ENCODE measurements around the gene NRIP1. TPM values are rescaled to one million over a fixed set of nuclear protein-coding genes. Genes with fewer than 3 reads are reported as not detected.

The NRIP1 gene
- total RNA-seq, 4 donors from 2014 or later, result 15.9 to 21.6 (median 16.9) TPM

GRCh38 chr21:15065392-15066122, 757 bp upstream of the NRIP1 start:
- H3K4me3 ChIP-seq (ENCODE audit: low read depth, poor library complexity, severe bottlenecking), result peak overlapping the region; percentile 64
- TF ChIP-seq CTCF (IDR thresholded peaks at IDR 0.05) (no peak), POLR2A (IDR thresholded peaks at IDR 0.05) (no peak)
- intact Hi-C loops (cut with DNase I; ENCODE audit: low total_unique reads), result no loop called here
- WGBS, 2 donors, result 0% methylated on average over 35 to 38 of the region's 38 CpGs
- peak; percentile 78 to 95 for DNase-seq (ENCODE audit: low spot score in 2 of 2)

- no peak for TF ChIP-seq POLR2A (IDR thresholded peaks at IDR 0.05)
- no peak for TF ChIP-seq CTCF (IDR thresholded peaks at IDR 0.05)
- H3K4me3 ChIP-seq (ENCODE audit: low read depth, poor library complexity, severe bottlenecking), result peak overlapping the region; percentile 47
- intact Hi-C loops (cut with DNase I; ENCODE audit: low total_unique reads), result no loop called here
- WGBS, 2 donors, result 1 to 2% methylated on average over 25 of the region's 58 CpGs
- DNase-seq (ENCODE audit: low spot score in 2 of 2), result peak; percentile 26 to 91
Measured at GRCh38 chr21:15063814-15064575, 805 bp downstream of the NRIP1 start.

GRCh38 chr21:15063081-15063813, 1.6 kb downstream of the NRIP1 start:
- 15 to 17% methylated on average over 11 of the region's 11 CpGs for WGBS, 2 donors
- intact Hi-C loops (cut with DNase I; ENCODE audit: low total_unique reads), result no loop called here
- TF ChIP-seq CTCF (IDR thresholded peaks at IDR 0.05), result no peak
- no peak for DNase-seq (ENCODE audit: low spot score in 2 of 2)
- peak overlapping the region; percentile 47 for H3K4me3 ChIP-seq (ENCODE audit: low read depth, poor library complexity, severe bottlenecking)

- 17 to 23% methylated on average over 2 of the region's 2 CpGs for WGBS, 2 donors
- DNase-seq (ENCODE audit: low spot score in 2 of 2), result no peak
- no peak overlapping the region for H3K4me3 ChIP-seq (ENCODE audit: low read depth, poor library complexity, severe bottlenecking)
- TF ChIP-seq POLR2A (IDR thresholded peaks at IDR 0.05) (no peak), CTCF (IDR thresholded peaks at IDR 0.05) (no peak)
- intact Hi-C loops (cut with DNase I; ENCODE audit: low total_unique reads), result no loop called here
Measured at GRCh38 chr21:15062606-15062965, 2.2 kb downstream of the NRIP1 start.

GRCh38 chr21:15061747-15062605, 2.8 kb downstream of the NRIP1 start:
- 35% methylated on average over 6 of the region's 6 CpGs for whole genome bisulfite sequencing, 2 donors
- intact Hi-C loops (cut with DNase I; ENCODE audit: low total_unique reads), result no loop called here
- no peak overlapping the region for H3K4me3 ChIP-seq (ENCODE audit: low read depth, poor library complexity, severe bottlenecking)
- TF ChIP-seq POLR2A (IDR thresholded peaks at IDR 0.05) (no peak), CTCF (IDR thresholded peaks at IDR 0.05) (no peak)
- DNase-seq (ENCODE audit: low spot score in 2 of 2), result no peak

Data from lower leg skin (tissue), 4 donors.